K562 (cell line): Measurements from ENCODE around the gene PLEKHM3. TPM values are rescaled to one million over a fixed set of nuclear protein-coding genes. Genes with fewer than 3 reads are reported as not detected.

Experiments used
- ATAC-seq: fragments of 200-7000 bp; cut with Tn5 transposase; 3 replicates; pipeline ENCODE4 v1.9.1; 2020; ENCODE audit warnings: moderate library complexity
- BruUV-seq: library from RNA; stranded (reverse); fragments of 400-500 nt; replicated peaks from 2 replicates; lab custom pipeline; 2021; lab: Mats Ljungman, UMichigan
- CTCF ChIA-PET: fragments of 300-600 bp; formaldehyde crosslinking; extraction: SDS; loops from one replicate; lab custom pipeline; 2021; ENCODE audit warnings: low intra/inter-chr PET ratio; lab: Yijun Ruan, JAX
- POLR2A ChIA-PET: fragments of 300-600, 350-650 bp; sonication (Branson Sonifier 250); formaldehyde crosslinking; extraction: SDS; loops from one replicate; lab custom pipeline; 2021; ENCODE audit warnings: antibody characterized with exemption, inconsistent platforms; lab: Yijun Ruan, JAX
- DNase-seq, 4 experiments: peaks; one replicate each; pipeline versions ENCODE4 v3.0.0 to v3.0.0-alpha.2; 2011 to 2018; ENCODE audit warnings: low spot score in 3 of 4, mixed read lengths in 3 of 4; ENCODE audit errors: extremely low read depth in 1 of 4
- FAIRE-seq: peaks from 2 replicates; lab custom pipeline; 2011; peaks lifted over from hg19 to GRCh38; lab: Jason Lieb, UNC
- H2AFZ ChIP-seq: 2 replicates; pipeline ENCODE4 v1.6.0; 2011; ENCODE audit warnings: low read depth, low read length, control low read depth, inconsistent platforms
- H3K27ac ChIP-seq: fragments of 200-600 bp; 3 replicates; pipeline ENCODE4 v1.8.0; 2011; ENCODE audit warnings: low read depth, mild to moderate bottlenecking, control low read depth, inconsistent platforms, low read length, moderate library complexity, mixed read lengths; ENCODE audit errors: extremely low read depth
- H3K27me3 ChIP-seq, 2 experiments: fragments of 300-600 bp in 1 of 2; 2 replicates in 1 of 2; 3 replicates in 1 of 2; pipeline versions ENCODE4 v1.6.0 to v1.8.0; 2011; ENCODE audit warnings: inconsistent platforms in 2 of 2, low read length in 2 of 2, mild to moderate bottlenecking in 1 of 2, mixed read lengths in 1 of 2, moderate library complexity in 1 of 2; ENCODE audit not compliant: control insufficient read depth in 2 of 2, insufficient read depth in 2 of 2
- H3K36me3 ChIP-seq: fragments of 300-600 bp; 3 replicates; pipeline ENCODE4 v1.8.0; 2011; ENCODE audit warnings: mild to moderate bottlenecking, low read length, inconsistent platforms; ENCODE audit not compliant: control insufficient read depth, insufficient read depth
- H3K4me1 ChIP-seq, 2 experiments: fragments of 200-600 bp in 1 of 2; replicated peaks in 1 of 2; 2 replicates in 1 of 2; 3 replicates in 1 of 2; pipeline versions ENCODE4 v1.5.1 to v1.8.0; 2011; ENCODE audit warnings: inconsistent platforms in 2 of 2, low read length in 2 of 2, mild to moderate bottlenecking in 1 of 2, mixed read lengths in 1 of 2, moderate library complexity in 1 of 2; ENCODE audit not compliant: control insufficient read depth in 2 of 2, insufficient read depth in 2 of 2
- H3K4me2 ChIP-seq: 2 replicates; pipeline ENCODE4 v1.6.1; 2011; ENCODE audit warnings: low read length, control low read depth, inconsistent platforms, mixed read lengths; ENCODE audit not compliant: insufficient read depth
- H3K4me3 ChIP-seq: fragments of 200-600 bp; sonication (generic), shearing (Covaris generic); 2 replicates; pipeline ENCODE4 v1.5.1; 2016; ENCODE audit warnings: control low read depth, inconsistent platforms
- H3K79me2 ChIP-seq: fragments of 200-600 bp; 3 replicates; pipeline ENCODE4 v1.8.0; 2011; ENCODE audit warnings: low read length, inconsistent platforms; ENCODE audit not compliant: control insufficient read depth, insufficient read depth
- H3K9ac ChIP-seq, 2 experiments: 2 replicates each; pipeline versions ENCODE4 v1.6.0 to v1.6.1; 2011; ENCODE audit warnings: low read depth in 2 of 2, low read length in 2 of 2, control low read depth in 1 of 2, inconsistent platforms in 1 of 2, mild to moderate bottlenecking in 1 of 2, mixed read lengths in 1 of 2; ENCODE audit not compliant: insufficient read depth in 1 of 2
- H3K9me1 ChIP-seq: one replicate; pipeline ENCODE4 v1.6.0; 2011; ENCODE audit warnings: inconsistent platforms, mild to moderate bottlenecking, low read length, moderate library complexity; ENCODE audit not compliant: control insufficient read depth, insufficient read depth
- H3K9me3 ChIP-seq: replicated peaks from 2 replicates; pipeline ENCODE4 v1.5.1; 2011; ENCODE audit warnings: low read depth, low read length, inconsistent platforms; ENCODE audit not compliant: control insufficient read depth, insufficient read depth
- H4K20me1 ChIP-seq: replicated peaks from 2 replicates; pipeline ENCODE4 v1.6.1; 2011; ENCODE audit warnings: low read length, inconsistent platforms, mixed read lengths; ENCODE audit not compliant: control insufficient read depth, insufficient read depth
- CAMTA2 ChIP-seq: fragments of 250-450 bp; sonication (Bioruptor Pico); conservative IDR thresholded peaks from 2 replicates; pipeline ENCODE4 v1.5.1; 2022
- CREB1 ChIP-seq, 2 experiments: sonication (generic) in 1 of 2; formaldehyde crosslinking in 1 of 2; IDR thresholded peaks; 2 replicates each; pipeline versions ENCODE4 v1.6.1 to v1.8.0; 2012 to 2022; ENCODE audit warnings: inconsistent platforms in 1 of 2, mild to moderate bottlenecking in 1 of 2, missing genetic modification reagents in 1 of 2, moderate library complexity in 1 of 2
- DPF2 ChIP-seq: fragments of 450-650 bp; IDR thresholded peaks from 2 replicates; pipeline ENCODE4 v1.6.1; 2016
- EP300 ChIP-seq: IDR thresholded peaks from 2 replicates; pipeline ENCODE4 v1.6.1; 2012; ENCODE audit warnings: low read length, improper control_type of control experiment
- ZEB2 ChIP-seq: fragments of 450-650 bp; IDR thresholded peaks from 2 replicates; pipeline ENCODE4 v1.6.1; 2016
- ZNF644 ChIP-seq: fragments of 200-800 bp; sonication (Bioruptor generic); IDR thresholded peaks from 2 replicates; pipeline ENCODE4 v1.6.1; 2016; ENCODE audit warnings: low read depth, missing genetic modification characterization, missing compliant biosample characterization
- WGBS: fragments of 100-300 bp; shearing (Covaris generic); methylation state at CpG from one replicate; pipeline ENCODE4 v1.1.6; 2016; ENCODE audit warnings: low coverage, mixed read lengths; ENCODE audit not compliant: insufficient coverage; ENCODE audit errors: missing lambda C conversion rate; 5-methylcytosine and 5-hydroxymethylcytosine counted together
- in situ Hi-C: fragments of 300-500 bp; cut with MboI; formaldehyde crosslinking; loops from 4 replicates; pipeline ENCODE4 v1.15.0; 2018; ENCODE audit warnings: inconsistent platforms, mixed read lengths
- intact Hi-C: fragments of 100-400 bp; cut with micrococcal nuclease; formaldehyde crosslinking; loops from 2 replicates; pipeline ENCODE4 v1.14.2; 2022
- polyA plus RNA-seq, 8 experiments: library from polyadenylated mRNA; depleted of rRNA in 4 of 8; stranded (reverse) in 5 of 8; unstranded in 3 of 8; fragments of >200 nt; fragmentation: Nextera tagmentation in 2 of 8; fragmentation: Illumina TruSeq in 1 of 8; extraction: Ambion mirVana in 2 of 8; extraction: Trizol in 1 of 8; gene quantifications; 2 replicates each; pipeline versions ENCODE4 v1.2.1 to v1.2.3, GENCODE V29; 2011 to 2014; ENCODE audit warnings: inconsistent platforms in 1 of 8, missing spikeins in 1 of 8
- total RNA-seq, 7 experiments: library from RNA; depleted of rRNA in 6 of 7; stranded (reverse); fragments of >200 nt in 6 of 7; fragmentation: Illumina TruSeq in 2 of 7; extraction: Trizol in 2 of 7; gene quantifications; 2 replicates each; pipeline versions ENCODE4 v1.2.1 to v1.2.3, GENCODE V29; 2011 to 2021; ENCODE audit warnings: low replicate concordance in 1 of 7
- TF ChIP-seq, protein P1 (sequence below): sonication (generic); formaldehyde crosslinking; IDR thresholded peaks from 2 replicates; pipeline ENCODE4 v1.8.0; 2022; ENCODE audit warnings: mild to moderate bottlenecking, missing genetic modification reagents
- TF ChIP-seq, protein P2 (sequence below): sonication (generic); formaldehyde crosslinking; IDR thresholded peaks from 2 replicates; pipeline ENCODE4 v1.8.0; 2023; ENCODE audit warnings: mild to moderate bottlenecking, missing genetic modification reagents

Gene PLEKHM3
- total and polyA plus RNA-seq, 9 of the 15 experiments (the other 6 are each of a cell fraction or from before 2014, with no cell fraction given), result 0.24 to 1.6 (median 1.0) TPM

DNA sequence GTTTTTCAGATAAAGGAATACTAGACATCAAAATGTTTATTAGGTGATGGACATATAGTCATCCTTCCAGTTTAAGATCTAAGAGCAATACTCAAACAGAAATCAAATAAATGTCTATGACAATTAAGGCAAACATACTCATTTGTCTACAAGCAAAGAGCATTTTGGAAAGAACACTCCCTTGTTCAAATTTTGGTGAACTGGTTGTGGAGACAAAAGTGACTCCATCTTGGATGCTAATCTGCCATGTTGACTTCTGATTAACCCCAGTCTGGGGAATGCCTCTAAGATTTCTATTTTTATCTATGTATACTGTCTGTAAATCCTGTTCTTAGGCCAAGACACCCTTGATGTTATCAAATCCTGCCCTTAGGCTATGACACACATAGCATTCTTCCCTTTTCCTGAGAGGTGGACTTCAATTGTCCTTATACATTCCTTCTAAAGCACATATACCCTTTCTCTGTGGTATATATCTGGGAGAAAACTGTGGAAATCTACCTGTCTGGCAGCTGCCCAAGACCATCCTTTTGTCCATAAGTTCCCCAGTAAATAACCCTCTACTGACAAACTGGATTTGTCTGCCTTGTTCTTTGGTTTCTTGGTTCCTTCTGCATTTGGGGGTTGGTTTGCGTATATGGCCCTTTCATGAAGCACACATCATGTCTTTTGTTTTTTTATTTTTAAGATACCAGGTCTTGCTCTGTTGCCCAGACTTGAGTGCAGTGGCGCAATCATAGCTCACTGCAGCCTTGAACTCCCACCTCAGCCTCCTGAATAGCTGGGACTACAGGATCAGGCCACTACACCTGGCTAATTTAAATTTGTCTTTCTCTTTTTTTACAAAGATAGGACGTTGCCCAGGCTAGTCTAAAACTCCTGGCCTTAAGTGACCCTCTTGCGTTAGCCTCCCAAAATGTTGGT, 12.5 kb upstream of the PLEKHM3 start (continued):
- TF ChIP-seq, protein P1, sequence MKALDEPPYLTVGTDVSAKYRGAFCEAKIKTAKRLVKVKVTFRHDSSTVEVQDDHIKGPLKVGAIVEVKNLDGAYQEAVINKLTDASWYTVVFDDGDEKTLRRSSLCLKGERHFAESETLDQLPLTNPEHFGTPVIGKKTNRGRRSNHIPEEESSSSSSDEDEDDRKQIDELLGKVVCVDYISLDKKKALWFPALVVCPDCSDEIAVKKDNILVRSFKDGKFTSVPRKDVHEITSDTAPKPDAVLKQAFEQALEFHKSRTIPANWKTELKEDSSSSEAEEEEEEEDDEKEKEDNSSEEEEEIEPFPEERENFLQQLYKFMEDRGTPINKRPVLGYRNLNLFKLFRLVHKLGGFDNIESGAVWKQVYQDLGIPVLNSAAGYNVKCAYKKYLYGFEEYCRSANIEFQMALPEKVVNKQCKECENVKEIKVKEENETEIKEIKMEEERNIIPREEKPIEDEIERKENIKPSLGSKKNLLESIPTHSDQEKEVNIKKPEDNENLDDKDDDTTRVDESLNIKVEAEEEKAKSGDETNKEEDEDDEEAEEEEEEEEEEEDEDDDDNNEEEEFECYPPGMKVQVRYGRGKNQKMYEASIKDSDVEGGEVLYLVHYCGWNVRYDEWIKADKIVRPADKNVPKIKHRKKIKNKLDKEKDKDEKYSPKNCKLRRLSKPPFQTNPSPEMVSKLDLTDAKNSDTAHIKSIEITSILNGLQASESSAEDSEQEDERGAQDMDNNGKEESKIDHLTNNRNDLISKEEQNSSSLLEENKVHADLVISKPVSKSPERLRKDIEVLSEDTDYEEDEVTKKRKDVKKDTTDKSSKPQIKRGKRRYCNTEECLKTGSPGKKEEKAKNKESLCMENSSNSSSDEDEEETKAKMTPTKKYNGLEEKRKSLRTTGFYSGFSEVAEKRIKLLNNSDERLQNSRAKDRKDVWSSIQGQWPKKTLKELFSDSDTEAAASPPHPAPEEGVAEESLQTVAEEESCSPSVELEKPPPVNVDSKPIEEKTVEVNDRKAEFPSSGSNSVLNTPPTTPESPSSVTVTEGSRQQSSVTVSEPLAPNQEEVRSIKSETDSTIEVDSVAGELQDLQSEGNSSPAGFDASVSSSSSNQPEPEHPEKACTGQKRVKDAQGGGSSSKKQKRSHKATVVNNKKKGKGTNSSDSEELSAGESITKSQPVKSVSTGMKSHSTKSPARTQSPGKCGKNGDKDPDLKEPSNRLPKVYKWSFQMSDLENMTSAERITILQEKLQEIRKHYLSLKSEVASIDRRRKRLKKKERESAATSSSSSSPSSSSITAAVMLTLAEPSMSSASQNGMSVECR (CRISPR knock-in tag), result no peak
- no peak for TF ChIP-seq EP300
- no peak for TF ChIP-seq DPF2
- TF ChIP-seq ZNF644 (tag), result peak; percentile 70; the same call in 1 of the 2 replicates

DNA sequence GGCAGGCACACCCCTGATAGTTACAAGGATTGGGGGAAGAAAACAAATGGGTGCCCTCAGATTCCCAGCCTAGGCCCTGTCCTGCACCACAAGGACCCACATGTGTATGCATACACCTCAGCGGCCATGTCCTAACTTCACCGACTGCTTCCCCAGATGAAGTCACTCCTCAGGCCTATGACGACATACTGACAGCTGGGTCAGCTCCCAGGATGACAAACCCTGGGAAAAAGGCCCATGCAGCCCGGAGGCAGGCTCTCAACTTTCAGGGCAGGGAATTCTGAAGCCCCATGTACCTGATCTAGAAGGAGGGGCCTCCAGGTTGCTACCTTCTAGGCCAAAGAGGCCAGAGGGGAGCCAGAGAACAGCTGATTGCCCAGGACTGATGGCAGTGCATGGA, 11.0 kb upstream of the PLEKHM3 start:
- Histone ChIP-seq H2AFZ (no peak overlapping the region), H3K27me3 (no peaks in the 10 kb centered on the region), H3K4me1 (no peaks in the 10 kb centered on the region), H3K27ac (no peak overlapping the region), H3K79me2 (no peaks in the 10 kb centered on the region), H3K36me3 (no peaks in the 10 kb centered on the region), H3K9me1 (no peaks in the 10 kb centered on the region), H3K4me3 (no peak overlapping the region), H3K4me2 (no peak overlapping the region), H4K20me1 (no peaks in the 10 kb centered on the region), H3K9me3 (0 out of 2 replicates have a peak, but pooled peaks cover 2% of the 10 kb centered on the region), H3K9ac (no peak overlapping the region)
- FAIRE-seq (no peak), DNase-seq (no peak), ATAC-seq (no peak)
- ChIA-PET POLR2A (interaction anchor here (0.6 kb wide), 1 partner anchor 11 kb away, joined by 3 read pairs; the partner anchor contains the start of gene PLEKHM3), CTCF (no interaction called here)
- in situ Hi-C loops, result no loop called here
- 0% methylated on average over 3 of the region's 4 CpGs for WGBS
- intact Hi-C loops, result loop anchor here (10.0 kb wide), 1 partner anchor 172 kb away; no protein-coding TSS in a partner anchor
- BruUV-seq, result no TSS peak
- TF ChIP-seq ZEB2 (no peak), CREB1 (IDR thresholded peaks at IDR 0.05) (0 out of 2 replicates have a peak, but pooled peaks have one; percentile 16), CREB1 (CRISPR knock-in tag; IDR thresholded peaks at IDR 0.05) (no peak), CAMTA2 (no peak)
- TF ChIP-seq, protein P2, sequence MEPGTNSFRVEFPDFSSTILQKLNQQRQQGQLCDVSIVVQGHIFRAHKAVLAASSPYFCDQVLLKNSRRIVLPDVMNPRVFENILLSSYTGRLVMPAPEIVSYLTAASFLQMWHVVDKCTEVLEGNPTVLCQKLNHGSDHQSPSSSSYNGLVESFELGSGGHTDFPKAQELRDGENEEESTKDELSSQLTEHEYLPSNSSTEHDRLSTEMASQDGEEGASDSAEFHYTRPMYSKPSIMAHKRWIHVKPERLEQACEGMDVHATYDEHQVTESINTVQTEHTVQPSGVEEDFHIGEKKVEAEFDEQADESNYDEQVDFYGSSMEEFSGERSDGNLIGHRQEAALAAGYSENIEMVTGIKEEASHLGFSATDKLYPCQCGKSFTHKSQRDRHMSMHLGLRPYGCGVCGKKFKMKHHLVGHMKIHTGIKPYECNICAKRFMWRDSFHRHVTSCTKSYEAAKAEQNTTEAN, result no peak
